Mesenteric fat pad (tissue), 1 donor: ENCODE data around the gene HRAS. TPM values are rescaled to one million over a fixed set of nuclear protein-coding genes. Genes with fewer than 3 reads are reported as not detected.
A peak's percentile ranks its signal among the peaks of the same experiment; 100 is the strongest.
"Not testable (repeated sequence)": the region's sequence is repeated elsewhere in the genome, so short reads cannot be mapped to it uniquely, and the experiment has no call there.

Experiments used
- DNase-seq: peaks from one replicate; pipeline ENCODE4 v3.0.0-alpha.2; 2020; ENCODE audit warnings: low spot score
- long read RNA-seq: library from polyadenylated mRNA; unstranded; transcript quantifications from one replicate; pipeline ENCODE4 v2.0.0, GENCODE V29; 2020
- total RNA-seq: library from RNA; stranded (reverse); fragmentation: NEBNext Ultra II Directional; extraction: Animal tissue kit (Norgen Biotek cat#: 25700); gene quantifications from one replicate; pipeline ENCODE4 v1.2.1, GENCODE V29; 2021
- donor health status: DM: yes; HTN: yes; CAD: no.

HRAS gene
- 65.2 TPM for total RNA-seq
- long read RNA-seq, partial matches to known transcripts = 3 of 8 reads
- long read RNA-seq, other reads (novel, unspliced or antisense) = 1 of 8 reads

- DNase-seq = peak; percentile 98
These were observed at the start of gene HRAS for GRCh38 chr11:535519-536454. Gene HRAS, minus strand, starts transcription at chr11:535576.

DNA sequence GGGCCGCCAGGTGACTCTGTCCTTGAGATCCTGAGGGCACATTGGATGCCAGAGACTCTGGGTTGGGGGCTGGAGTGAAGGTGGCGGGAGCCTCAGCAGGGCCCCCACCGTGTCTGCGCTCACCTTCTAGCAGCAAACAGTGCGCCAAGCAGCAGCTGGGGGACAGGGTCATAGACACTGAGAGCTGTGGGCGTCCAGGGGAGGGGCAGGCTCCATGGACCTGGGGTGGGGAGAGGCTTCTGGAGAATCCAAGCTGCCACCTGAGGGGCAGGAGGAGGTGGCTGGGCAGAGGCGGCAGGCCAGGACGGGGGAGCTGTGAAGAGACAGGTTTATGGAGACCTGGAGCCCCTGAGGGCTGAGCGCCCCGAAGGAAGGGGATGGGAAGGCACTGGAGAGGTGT is 48.9 kb upstream of the HRAS start:
- no peak for DNase-seq

- no peak for DNase-seq
These were observed 46.4 kb upstream of the HRAS start for GRCh38 chr11:581752-582151.

- no peak for DNase-seq
These were observed 46.0 kb upstream of the HRAS start for GRCh38 chr11:581342-581741.

- no peak for DNase-seq
These were observed 44.6 kb upstream of the HRAS start for GRCh38 chr11:579830-580601.

DNA sequence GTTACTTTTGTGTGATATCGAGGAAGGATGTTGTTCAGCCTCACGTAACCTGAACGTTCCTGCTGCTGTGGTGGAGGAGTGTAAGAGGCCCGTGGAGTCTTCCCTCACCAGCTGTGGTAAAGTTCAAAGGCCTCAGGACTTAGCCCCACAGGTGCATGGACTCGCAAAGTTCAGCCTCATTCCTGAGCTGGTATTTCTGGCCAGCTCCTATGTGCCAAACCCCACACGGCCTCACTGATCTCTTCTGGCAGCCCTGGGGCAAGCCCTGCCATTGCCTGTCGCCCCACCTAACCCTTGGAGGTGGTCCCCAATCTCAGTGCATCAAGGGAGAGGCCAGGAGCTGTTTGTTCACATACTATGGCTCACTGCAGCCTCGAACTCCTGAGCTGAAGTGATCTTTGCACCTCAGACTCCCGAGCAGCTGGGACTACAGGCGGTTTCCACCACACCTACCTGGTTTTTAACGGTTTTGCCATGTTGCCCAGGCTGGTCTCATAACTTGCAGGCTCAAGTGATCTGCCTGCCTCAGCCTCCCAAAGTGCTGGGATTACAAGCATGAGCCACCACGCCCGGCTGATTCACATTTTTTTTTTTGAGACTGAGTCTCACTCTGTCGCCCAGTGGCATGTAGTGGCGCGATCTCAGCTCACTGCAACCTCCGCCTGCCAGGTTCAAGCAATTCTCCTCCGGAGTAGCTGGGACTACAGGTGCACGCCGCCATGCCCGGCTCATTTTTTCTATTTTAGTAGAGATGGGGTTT is 43.1 kb upstream of the HRAS start:
- DNase-seq = no peak

DNA sequence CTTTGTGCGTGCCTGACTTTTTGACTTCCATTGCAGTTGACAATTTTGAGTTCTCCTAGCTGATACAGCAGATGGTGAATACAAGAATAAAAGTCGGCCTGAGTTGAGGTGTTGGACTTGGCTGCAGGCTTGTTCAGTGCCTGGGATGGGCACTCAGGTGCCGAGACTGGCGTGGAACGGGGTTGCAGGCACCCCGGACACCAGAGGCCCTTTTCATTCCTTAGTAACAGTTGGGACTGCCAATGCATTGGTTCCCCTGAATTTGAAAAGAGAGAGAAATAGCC is 42.2 kb upstream of the HRAS start:
- no peak for DNase-seq

GRCh38 chr11:576811-577610 is 41.6 kb upstream of the HRAS start:
- no peak for DNase-seq

GRCh38 chr11:575996-576768 is 40.8 kb upstream of the HRAS start, which contains the start of gene PHRF1:
Gene PHRF1, plus strand, starts transcription at chr11:576470. Its CDS starts 5,043 bp downstream, at chr11:581513.
- peak; percentile 98 for DNase-seq

DNA sequence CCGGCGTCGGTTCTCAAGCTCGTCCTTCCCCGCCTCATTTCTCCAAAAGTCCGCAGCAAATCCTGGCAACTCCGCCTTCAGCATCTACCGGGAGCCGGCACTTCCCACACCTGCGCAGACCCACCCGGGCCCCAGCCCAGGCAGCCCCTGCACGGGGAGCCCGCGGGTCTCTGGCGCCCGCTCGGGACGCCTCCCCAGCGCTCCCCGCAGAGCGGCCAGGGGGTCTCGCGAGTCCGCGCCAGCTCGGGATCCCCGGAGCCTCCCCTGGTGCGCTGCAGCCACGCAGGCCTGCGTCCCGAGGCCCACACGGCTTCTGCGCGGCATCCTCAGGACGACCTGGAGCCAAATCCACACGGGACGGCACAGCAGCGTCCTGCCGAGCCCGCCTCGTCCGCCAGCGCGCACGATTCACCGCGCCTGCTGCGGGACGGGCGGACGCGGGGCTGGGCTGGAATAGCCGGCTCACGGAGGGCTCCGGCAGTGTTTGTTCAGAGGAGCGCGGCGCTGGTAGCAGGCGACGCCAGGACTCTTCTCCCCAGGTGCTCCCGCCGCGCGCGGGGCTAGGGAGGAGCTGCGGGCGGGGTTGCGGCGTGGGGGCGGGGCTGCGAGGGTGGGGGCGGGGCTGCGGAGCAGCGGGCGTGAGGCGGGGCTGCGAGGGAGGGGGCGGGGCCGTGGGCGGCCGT is 40.1 kb upstream of the HRAS start:
- no peak for DNase-seq

DNA sequence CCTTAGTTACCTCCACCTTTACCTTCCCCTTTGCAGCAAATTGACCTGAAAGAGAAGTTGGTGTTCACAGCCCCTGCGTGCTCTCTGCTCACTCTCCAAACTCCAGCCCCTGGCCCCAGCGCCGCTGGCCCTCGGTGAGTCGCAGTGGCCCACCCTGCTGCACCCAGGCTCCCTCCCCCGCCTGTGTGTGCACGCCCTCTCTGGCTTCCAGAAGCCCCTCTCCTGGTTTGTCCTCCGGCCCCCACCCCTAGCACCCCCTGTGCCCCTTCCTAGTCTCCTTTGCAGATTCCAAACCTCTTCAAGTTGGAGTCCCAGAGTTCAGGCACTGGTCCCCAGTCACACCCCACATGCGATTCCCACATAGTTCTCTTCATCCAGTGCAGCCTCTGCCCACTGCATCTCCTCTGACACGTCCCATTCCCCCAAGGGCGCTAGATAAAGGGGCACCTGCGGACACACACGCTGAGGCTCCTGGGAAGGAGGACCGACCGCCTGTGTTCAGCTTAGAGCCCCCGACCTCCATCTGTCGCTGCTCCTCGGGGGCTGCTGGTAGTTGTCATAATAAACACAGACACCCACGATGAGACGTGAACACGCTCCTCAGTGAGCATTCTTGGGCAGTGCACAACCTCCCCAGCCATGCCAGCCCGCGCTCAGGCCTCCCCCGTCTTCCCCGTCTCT is 39.4 kb upstream of the HRAS start:
- no peak for DNase-seq

GRCh38 chr11:574031-574570 is 38.7 kb upstream of the HRAS start:
- not testable (repeated sequence) for DNase-seq

DNA sequence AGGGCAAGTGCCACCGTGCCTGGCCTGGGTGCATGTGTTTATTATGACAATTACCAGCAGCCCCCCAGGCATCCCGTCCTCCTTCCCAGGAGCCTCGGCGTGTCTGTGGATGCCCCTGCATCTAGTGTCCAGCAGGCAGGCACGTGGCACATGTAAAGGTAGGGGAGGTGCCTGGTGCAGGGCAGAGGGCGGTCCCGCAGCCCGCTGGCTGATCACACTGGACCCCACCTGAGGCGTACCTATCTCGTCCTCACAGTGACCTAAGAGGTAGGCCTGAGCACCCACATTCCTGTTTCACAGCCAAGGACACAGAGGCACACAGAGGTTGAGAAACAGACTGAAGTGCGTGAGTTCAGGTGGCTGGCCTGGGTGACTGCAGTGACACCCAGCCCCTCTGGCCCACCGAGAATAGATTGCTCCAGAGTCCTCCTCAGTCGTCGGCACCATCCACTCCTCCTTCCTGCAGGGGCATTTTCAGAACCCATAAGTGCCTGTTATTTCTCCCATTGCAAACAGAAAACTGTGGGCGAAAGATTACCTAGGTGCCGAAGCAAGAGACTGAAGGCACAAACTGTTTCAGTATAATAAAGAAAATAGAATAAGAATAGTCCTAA is 37.9 kb upstream of the HRAS start:
- DNase-seq = no peak

- DNase-seq = no peak
These were observed 36.4 kb upstream of the HRAS start for GRCh38 chr11:571802-572185.

- no peak for DNase-seq
These were observed 33.9 kb upstream of the HRAS start for GRCh38 chr11:569158-569885.

DNA sequence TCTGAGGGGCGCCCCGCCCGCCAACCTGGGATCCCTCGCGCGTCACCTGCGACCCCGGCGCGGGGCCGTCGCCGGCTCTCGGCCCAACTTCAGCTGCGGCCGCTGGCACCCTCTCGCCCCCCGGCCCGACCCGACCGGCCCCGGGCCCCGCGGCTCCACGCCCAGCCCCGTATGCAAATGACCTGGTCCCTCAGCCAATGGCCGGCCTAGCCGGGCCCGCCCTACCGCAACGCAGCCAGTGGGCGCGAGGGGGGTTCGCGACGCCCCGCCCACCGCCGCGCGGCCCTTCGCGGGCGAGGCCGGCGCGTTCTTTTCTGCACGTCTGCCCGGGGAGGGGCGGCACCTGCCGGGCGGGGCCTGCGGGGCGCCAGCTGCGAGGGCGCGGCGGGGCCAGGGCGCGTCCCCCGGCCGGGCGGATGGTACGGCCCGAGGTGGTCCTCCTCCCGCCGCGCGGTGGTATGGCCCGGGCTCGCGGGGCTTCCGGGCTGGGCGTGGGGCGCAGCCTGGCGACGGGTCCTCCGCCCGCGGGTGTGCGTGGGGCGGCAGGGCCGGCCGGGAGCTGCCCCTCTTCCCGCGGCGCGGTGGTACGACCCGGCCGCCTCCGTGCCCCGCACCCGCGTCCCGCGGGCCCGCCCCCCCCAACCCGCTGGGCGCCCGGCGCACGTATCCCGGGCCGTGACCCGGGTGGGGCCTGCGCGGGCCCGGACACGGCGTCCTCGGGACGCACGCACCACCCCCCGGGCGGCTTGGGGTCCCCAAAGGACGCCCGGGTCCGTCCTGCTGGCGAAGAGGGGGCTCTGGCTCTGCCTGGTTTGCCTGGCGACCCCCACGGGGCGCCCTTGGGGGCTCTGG is 33.2 kb upstream of the HRAS start:
- DNase-seq = peak; percentile 96
